Measurements from ENCODE around the gene ANKRD55.
"Not testable (repeated sequence)": the region's sequence is repeated elsewhere in the genome, so short reads cannot be mapped to it uniquely, and the experiment has no call there.

The ANKRD55 gene

DNA sequence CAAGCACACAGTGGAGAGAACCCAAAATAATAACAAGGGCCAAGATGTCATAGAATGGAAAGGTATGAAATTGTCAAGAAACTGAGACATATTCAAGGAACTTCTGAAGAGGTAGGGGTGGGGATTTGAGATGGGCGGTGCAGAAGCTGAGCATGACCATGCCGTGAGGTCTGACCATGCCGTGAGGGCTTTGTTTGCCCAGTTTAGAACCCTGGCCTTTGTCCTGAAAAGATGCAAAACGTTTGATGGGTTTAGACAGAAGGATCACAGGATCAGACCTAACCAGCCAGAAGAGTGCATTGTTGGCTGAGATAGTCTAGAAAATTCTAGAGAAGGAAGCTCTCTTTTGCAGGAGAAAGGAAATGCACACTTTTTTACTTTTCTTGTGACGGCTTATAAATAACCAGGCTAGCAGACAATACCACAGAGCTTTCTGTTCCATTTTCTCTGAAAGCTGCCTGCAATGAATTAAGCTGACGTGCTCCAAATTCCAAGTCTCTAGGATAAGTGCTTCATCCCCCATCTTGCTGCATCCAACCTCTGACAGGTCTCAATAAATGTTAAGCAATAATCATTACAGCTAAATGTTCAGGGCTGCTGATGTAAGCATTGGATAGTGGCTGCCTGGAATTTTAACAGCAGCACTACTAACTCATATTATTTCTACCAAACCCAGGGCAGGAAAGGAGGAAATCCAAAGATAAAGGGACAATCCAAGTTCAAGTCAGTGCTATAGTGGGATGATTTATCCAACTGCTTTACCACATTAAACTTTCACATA is 127.4 kb downstream of the ANKRD55 start:
- DNase-seq (ENCODE audit: low read depth, low spot score), result no peak

DNA sequence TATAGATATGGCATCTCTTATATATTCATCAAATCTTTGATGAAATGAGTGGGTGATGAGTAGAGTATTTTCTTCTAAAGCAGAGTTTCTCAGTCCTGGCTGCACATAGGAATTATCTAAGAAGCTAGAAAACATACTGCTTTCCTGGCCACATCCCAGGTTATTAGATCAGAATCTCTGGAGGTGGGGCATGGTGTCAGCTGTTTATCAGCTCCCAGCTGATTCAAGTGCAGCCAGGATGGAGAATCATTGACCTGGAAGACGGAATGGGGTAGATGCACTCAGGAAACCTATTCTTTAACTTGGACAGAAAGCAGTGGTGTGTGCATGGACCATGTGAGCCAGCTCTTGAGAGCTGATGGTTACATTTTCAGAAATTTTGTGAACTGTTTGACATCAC is 130.2 kb downstream of the ANKRD55 start:
- DNase-seq (ENCODE audit: low read depth, low spot score), result no peak

DNA sequence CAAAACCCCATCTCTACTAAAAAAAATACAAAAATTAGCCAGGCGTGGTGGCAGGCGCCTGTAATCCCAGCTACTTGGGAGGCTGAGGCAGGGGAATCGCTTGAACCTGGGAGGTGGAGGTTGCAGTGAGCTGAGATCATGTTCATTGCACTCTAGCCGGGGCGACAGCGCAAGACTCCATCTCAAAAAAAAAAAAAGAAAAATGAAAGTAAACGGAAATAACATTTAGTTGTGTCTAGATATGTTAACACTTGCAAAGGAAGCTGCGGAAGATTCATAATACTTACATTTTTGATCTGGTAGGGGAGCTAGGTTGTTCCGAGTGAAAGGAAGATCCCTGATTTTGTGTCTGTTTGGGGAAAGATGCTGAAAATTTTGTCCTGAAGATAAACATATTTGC is 130.9 kb downstream of the ANKRD55 start:
- not testable (repeated sequence) for DNase-seq (ENCODE audit: low read depth, low spot score)

DNA sequence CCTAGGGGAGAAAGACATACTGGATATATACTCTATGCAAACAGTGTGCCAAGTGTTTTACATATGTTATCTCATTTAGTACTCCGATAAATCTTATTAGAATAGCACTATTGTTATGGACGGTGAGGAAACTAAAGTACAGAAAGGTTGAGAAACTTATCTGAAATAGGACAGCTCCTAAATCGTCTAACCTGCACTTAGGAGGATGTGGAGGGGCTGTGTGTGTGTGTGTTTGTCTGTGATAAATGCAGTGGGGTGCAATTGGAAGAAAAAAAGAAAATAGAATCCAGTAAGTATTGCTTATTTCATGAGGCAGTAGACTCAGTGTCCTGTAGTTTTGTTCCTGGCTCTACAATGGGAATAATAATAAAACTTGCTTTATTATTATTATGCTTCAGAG is 131.9 kb downstream of the ANKRD55 start:
- no peak for DNase-seq (ENCODE audit: low read depth, low spot score)

DNA sequence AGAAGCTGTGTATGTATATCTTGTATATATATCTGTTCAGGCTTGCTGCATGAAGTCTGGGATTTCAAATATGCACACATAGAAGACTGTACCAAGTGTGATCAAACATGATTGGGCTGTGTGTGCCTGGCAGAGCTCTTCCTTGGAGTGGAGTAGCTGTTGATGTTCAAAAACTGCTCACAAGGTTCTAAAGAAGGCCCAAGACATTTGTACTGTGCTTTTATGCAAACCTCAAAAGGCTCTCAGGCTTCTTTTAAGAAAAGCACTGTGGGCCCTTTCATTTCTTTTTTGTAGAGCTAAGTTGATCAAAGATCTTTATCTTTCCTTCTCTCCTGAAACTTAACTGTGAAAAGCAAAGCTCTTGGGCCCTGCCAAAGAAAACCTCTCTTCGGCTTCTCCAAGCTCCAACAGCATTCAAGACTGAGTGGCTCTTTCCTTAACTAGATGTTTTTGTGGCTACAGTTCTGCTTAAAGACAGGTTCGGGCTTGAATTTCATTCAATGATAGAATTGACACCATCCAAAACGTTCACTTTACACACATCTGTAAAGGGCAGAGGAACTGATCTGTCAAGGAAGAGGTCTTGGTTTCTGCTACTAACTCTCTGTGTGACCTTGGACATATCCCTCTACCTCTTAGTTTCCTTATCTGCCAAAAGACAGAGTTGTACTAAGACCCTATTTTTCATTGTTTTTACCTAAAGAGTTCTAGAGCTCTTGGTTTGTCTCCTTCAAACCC is 132.5 kb downstream of the ANKRD55 start:
- DNase-seq (ENCODE audit: low read depth, low spot score), result no peak

DNA sequence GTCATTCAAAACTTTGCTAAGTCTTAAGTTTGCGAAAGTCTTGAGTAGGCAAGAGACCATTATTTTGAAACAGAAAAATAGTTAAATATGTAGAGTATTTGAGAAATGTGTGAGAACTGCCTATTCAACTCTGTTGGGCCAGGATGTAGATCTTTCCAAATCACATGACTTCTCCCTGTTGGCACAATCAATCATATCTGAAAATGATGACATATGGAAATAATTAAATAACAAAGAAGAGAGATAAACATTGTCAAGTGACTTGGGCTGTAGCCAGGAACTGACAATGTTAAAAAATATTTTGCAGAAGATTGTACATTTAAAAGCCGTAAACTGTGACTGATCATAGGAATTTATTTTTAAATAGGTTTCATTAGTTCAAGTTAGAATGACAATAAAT is 133.8 kb downstream of the ANKRD55 start:
- peak; percentile 22 for DNase-seq (ENCODE audit: low read depth, low spot score)

DNA sequence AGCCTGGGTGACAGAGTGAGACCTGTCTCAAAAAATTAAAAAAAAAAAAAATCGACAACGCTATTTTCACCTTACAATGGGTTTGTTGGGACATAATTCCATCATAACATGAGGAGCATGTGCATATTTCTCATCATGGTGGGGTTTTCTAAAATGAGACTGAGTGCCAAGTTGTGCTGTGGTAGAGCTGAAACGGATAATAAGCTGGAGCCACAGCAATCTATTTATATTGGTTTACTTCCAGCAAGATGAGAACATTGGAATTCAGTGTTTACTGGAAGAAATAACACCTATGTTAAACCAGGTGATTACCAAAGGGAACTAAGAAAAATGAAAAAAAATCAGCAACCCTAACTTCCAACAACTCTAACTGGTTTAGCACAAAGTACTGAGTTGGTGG is 136.1 kb downstream of the ANKRD55 start:
- no peak for DNase-seq (ENCODE audit: low read depth, low spot score)

DNA sequence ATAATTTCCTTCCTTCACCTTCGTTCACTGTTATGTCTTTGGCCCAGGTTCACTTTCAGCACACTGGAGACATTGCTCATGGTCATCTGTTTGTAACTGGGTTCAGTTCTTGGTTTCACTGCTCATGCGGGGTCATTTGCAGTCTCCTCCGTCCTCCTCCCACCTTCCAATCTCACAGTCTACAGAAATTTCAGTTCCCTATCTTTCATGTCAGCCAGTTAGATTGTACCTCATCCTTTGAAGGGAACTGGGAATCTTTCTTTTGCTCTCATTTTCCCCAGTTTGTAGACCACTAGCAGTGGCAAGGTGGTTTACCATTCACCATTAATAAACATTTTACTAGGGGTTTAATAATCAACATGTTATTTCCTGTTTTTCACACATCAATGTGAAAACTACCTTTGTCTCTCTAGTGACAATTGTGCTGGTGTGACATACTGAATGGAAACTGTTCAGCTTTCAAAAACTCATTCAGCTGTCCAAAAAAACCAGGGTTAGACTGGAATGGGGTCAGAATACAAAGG is 137.5 kb downstream of the ANKRD55 start:
- no peak for DNase-seq (ENCODE audit: low read depth, low spot score)

DNA sequence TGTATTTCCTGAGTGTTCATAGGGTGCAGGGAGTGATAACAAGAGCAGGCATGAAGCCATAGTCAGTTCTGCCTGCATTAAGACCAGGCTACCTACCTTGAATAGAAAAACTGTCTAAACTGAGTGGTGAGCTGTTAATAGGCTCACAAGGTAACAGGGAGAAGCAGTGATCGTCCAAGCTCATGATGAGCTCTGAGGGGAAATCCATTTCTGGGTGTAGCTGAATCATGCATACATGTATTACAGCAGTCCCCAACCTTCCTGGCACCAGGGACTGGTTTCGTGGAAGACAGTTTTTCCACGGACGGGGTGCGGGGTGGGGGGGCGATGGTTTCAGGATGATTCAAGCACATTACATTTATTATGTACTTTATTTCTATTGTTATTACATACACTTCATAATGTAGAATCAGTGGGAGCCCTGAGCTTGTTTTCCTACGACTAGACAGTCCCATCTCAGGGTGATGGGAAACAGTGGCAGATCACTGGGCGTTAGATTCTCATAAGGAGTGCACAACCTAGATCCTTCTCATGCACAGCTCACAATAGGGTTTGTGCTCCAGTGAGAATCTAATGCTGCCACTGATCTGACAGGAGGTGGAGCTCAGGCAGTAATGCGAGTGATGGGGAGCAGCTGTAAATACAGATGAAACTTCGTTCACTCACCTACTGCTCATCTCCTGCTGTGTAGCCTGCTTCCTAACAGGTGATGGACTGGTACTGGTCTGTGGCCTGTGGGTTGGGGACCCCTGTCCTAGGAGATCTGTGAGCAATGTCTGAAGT is 138.4 kb downstream of the ANKRD55 start:
- no peak for DNase-seq (ENCODE audit: low read depth, low spot score)

DNA sequence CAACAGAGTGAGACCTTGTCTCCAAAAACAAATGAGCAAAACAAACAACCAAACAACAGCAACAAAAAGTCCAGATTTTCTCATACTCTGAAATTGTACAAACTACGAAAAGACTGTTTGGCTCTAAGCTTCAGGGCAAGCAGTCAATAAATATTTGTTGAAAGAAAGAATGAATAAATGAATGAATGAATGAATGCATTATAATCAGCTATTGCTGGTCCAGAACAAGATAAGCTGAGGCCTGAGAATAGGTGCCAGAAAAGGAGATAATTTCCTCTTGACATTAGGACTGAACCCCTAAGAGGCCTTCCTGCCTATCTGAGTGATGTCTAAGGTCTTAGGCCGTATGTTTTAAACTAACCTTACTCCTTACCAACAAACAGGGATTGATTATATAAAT is 139.2 kb downstream of the ANKRD55 start:
- no peak for DNase-seq (ENCODE audit: low read depth, low spot score)

DNA sequence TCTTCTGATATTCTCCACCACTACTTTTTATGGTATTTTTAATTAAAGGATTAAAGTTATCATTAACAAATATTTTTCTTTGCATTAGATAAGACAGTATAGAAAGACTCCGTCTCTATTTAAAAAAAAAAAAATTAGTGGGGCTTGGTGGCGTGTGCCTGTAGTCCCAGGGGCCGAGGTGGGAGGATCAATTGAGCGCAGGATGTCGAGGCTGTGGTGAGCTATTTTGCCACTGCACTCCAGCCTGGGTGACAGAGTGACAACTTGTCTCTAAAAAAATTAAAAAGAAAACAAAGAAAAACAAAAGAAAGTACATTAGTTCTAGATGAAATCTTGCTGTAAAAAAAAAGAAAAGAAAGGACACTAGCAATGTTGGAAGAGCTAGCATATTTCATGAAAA is 141.0 kb downstream of the ANKRD55 start:
- no peak for DNase-seq (ENCODE audit: low read depth, low spot score)

DNA sequence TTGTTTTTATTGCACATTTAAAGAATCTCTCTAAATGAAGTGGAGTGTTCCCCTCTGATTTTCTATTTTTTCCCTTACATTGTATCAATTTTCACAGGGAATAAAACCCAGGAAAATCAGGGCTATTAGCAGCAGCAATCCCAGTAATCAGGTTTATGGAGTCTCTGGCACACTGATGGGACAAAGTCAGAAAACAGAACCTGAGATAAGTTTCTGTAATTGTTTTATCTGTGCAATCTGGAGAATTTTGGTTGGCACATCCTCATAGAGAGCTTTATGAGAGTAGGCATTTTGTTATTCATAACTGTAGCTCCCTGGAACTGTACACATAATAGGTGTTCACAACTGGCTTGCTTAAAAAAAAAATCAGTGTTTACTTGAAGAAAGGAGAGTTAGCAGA is 141.5 kb downstream of the ANKRD55 start:
- DNase-seq (ENCODE audit: low read depth, low spot score), result no peak

DNA sequence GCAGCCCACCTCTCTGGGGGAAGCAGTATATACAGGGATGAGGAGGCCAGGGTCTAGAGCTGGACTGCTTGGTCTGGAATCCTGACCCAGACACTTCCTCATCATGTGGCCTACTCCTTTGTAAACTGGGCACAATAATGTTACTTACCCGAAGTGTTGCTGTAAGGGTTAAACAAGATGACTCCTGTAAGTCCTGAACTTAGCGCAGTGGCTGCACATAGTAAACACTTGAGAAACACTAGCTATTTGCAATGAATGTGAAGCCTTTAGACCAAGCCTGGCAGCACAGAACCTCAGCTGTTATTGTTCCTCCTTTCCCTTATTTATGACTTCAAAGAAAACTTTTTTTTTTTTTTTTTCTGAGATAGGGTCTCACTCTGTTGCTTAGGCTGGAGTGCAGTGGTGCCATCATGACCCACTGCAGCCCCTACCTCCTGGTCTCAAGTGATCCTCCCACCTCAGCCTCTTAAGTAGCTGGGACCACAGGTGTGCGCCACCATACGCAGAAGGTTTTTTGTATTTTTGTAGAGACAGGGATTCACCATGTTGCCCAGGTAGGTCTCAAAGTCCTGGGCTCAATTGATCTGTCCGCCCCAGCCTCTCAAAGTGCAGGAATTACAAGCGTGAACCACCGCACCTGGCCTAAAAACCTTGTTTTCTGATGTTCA is 142.2 kb downstream of the ANKRD55 start:
- no peak for DNase-seq (ENCODE audit: low read depth, low spot score)

DNA sequence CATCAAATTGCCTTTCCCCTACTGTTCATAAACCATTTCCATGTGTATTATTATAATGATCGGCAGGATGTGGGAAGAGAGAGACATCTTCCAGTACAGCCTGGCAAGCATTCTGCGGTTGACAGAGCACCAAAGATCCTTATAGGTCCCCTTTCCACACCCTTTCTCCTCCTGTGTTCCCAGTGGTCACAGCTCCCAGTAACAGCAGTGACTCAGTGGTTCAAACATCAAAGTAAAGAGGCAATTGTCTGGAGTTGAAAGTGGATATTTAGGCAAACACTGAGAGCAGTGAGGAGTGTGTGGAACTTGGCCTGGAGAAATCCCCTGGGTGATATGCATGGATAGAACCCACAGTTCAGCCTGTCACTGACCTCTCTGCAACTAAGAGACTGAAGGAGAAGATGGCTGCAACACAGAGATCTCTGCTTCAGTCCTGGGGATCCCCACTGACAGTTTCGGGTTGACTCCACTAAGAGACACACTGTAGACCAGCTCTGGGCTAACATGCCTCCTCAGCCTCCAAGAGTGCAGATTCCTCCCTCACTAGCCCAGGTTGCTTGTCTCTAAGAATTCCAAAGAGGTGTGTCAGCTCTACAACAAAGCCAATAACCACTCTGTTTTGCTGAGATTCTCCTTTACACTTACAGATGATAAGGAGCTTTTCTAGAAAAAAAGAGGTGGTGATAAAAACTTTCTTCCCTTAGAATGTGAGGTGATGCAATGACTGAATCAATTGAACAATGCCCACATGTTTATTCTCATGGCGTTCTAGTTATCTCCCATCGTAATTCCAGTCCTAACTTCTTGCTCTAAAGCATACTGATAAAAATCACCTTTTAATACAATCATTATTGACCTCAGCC is 143.9 kb downstream of the ANKRD55 start:
- DNase-seq (ENCODE audit: low read depth, low spot score), result peak; percentile 50

DNA sequence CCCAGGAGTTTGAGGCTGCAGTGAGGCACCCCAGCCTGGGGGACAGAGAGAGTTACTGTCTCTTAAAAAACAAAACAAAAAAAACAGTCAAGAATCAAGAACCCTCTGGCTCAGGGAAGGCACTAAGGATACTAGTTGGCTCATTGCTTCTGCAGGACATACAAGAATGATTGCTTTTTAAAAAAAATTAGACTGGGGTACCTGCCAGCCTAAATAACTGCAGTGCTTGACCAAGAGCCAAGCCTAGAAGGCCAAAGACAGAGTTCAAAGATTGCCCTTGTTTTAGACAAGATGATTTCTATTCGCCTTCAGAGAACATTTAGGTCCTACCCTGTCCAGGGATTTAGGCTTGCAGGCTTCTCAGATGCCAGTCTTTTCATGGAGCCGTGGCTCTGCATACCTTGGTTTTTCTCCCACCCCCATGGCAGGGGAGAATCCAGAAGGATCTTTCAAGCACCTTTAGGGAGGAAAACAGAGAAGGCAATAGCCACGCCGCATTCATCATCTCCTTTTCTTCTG is 144.6 kb downstream of the ANKRD55 start:
- no peak for DNase-seq (ENCODE audit: low read depth, low spot score)

DNA sequence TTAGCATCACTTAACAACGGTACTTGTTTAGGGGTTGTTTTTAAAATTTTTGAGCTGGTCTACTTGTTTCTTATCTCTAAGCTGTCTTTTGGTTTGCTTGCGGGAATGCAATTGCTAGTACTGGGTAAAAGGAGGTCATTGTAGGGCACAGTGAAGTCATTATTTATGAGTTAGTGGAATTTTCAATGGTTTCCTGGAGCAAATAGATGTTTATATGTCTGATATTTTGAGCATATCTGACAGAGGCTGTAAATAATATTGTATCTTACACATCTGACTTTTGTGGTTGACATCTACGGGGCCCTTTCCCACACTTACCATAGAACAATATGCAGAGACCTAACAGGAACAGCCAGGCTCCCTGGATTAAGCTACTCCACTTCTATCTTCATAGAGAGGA is 147.9 kb downstream of the ANKRD55 start:
- DNase-seq (ENCODE audit: low read depth, low spot score), result peak; percentile 26

DNA sequence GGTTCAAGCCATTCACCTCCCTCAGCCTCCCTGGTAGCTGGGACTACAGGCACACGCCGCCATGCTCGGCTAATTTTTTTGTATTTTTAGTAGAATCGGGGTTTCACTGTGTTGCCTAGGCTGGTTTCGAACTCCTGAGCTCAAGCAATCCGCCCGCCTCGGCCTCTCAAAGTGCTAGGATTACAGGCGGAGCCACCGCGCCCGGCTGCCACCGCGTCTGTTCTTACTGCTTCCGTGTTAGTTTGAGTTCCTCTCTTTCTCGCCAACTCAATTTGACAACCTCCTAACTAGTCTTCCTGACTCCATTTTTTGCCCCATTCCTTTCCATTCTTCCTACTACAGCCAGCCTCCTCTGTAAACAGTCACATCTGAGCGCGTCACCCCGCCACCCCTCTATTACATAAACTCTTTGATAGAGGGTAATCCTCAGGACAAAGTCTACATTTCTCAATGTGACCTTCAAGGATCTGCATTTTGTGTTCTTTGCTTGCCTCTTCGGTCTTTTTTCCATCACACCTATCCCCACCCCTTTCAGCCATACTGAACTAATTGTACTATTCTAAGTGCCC is 149.8 kb downstream of the ANKRD55 start:
- DNase-seq (ENCODE audit: low read depth, low spot score), result no peak

DNA sequence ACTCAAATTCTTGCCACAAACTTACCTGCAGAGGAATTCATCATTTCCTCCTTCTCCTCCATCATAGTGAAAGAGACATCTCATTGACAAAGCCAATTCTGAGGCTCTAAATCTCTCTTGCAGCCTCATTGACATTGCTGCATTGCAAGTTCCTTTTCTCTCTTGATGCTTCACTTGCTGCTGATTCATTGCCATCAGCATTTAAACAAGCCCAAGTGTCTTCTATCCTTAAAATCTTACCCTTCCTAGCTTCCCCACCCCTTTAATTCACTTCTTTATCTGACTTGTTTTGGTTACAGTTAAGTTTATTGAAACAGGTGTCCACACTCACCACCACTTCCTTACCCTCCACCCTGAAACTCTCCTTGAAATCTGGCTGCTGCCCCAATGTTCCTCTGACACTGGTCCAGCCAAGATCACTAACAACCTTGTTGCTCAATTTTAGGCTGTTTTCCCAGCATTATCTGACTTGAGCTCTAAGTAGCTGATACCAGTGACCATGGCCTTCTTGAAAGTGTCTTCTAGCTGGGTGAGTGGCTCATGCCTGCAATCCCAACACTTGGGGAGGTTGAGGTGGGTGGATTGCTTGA is 152.0 kb downstream of the ANKRD55 start:
- not testable (repeated sequence) for DNase-seq (ENCODE audit: low read depth, low spot score)

DNA sequence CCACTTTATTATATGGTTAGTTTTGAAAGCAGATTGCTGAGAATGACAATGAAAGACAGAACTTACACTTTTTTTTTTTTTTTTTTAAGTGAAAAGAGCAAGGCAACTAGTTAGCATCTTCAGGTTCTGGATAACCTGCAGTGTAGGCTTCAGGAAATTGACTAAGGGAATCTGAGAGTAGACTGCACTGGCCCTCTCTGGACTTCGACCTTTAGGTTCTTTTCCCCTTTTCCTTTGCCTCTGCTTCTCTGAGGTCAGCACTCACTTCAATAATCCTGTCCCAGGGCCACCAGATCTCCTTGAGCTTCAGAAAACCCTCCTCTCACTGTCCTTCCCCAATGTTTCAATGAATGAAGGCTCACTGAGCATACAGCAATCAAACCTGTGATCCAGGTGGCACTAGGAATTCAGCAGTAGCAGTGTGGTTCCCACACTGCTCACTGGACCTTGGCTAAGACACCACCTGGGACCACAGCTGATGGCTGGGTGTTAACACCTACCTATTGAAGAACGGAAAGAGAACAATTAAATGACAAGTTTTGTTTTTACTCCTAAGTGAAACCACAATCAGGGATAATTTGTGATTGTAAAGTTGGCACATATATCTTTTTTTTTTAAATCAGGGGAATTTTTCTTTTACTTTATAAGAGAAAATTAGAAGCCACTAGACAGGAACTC is 152.6 kb downstream of the ANKRD55 start:
- no peak for DNase-seq (ENCODE audit: low read depth, low spot score)

Data from astrocyte of the hippocampus (primary cell).